Epidermal melanocyte (primary cell): ENCODE results near the gene CORIN.
A peak's percentile ranks its signal among the peaks of the same experiment; 100 is the strongest.
"Not testable (repeated sequence)": the region's sequence is repeated elsewhere in the genome, so short reads cannot be mapped to it uniquely, and the experiment has no call there.

Experiments used
- DNase-seq: peaks from one replicate; pipeline ENCODE4 v3.0.0; 2011; ENCODE audit warnings: low spot score; ENCODE audit not compliant: insufficient read length

CORIN gene

GRCh38 chr4:47692691-47693090, 145.2 kb downstream of the CORIN start:
- no peak for DNase-seq

- not testable (repeated sequence) for DNase-seq
These were observed 146.0 kb downstream of the CORIN start for GRCh38 chr4:47691757-47692383.

DNA sequence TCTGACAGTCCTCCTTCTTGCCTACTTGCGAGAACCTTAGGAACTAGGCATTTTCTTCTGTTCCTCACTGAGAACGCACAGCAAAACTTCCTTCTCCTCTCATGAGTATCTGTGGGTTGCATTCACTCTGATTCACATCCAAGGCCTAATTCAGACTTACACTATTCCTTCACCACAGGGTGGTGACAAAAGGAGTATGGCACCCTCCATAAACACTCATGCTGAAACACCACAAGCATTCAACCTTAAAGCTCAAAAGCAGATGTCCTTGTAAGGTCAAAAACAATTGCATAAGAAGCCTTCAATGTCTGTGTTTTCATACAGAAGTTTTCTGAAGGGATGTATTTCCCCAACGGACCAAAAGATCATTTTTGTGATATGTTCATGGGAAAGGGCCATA, 147.3 kb downstream of the CORIN start:
- no peak for DNase-seq

GRCh38 chr4:47686294-47686872, 151.5 kb downstream of the CORIN start:
- DNase-seq: peak; percentile 37

GRCh38 chr4:47675806-47676205, 162.1 kb downstream of the CORIN start:
- no peak for DNase-seq

DNA sequence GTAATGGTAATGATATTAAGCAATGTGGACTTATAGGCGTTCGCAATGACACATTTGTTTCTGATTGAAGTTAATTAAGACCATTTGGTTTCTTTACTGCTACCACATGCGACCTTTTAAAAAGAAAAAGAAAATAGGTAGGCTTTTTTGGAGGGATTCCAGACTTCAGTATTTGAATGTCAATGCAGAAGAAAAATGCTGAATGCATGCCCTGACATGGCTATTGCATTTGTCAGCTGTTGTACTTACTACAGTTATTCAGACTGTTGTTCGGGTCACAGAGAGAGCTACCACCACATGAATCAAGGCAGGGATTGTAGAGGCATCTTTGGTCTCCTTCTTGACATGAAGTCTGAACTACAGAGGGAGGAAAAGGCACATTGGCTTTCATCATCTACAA, 163.7 kb downstream of the CORIN start:
- DNase-seq: no peak

DNA sequence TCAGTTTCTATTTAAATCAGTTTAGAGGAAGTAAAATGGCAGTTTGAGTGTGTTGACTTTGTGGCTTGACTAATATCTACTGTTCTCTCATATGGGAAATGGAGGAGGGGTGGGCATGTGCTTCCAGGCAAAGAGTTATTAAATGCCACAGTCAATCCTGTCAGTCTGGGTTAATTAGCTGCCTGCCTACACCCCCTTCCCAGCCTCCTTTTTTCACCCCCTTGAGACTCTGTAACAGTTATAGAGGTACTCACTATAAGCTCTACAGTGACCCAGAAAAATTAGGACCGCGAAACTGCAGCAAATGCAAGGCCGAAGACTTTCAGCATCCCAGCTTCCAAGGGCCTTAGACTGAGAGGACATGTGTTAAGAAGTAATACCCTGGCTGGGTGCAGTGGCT, 165.2 kb downstream of the CORIN start:
- DNase-seq: no peak

DNA sequence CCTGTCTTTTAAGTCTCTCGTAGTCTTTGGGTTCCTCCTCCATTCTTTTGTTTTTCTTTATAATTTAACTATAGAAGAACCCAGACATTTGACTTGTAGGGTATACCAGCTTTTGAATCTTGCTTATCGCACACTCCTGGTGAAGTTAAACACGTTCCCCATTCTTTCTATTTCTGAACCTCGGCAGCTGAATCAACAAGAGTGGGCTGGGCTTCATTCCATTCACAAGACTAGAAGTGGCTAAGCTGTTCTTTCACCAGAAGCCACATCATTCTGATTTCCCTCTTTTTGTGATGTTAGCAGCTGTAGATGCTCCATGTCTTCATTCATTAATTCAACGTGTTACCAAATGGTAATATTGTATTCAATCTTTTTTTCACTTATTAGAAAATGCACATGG, 167.9 kb downstream of the CORIN start:
- no peak for DNase-seq

- no peak for DNase-seq
These were observed 169.0 kb downstream of the CORIN start for GRCh38 chr4:47668810-47669408.

DNA sequence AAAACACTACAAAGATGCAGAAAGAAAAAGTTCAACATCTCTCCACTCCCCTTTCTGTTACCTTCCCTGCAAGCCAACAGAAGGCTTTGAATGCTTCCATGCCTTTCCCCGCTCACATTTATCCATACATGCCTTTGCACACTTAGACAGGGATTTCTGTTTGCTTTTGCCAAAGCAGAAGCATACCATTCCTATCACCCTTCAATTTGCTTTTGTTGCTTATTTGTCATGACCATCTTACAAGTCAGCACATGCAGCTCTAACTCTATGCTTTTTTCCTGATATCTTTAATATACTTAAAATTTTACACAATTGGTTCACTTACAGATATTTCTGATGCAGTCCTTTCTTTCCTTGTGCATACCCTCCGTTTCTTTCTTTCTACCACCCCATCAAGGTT, 169.6 kb downstream of the CORIN start:
- DNase-seq: no peak

DNA sequence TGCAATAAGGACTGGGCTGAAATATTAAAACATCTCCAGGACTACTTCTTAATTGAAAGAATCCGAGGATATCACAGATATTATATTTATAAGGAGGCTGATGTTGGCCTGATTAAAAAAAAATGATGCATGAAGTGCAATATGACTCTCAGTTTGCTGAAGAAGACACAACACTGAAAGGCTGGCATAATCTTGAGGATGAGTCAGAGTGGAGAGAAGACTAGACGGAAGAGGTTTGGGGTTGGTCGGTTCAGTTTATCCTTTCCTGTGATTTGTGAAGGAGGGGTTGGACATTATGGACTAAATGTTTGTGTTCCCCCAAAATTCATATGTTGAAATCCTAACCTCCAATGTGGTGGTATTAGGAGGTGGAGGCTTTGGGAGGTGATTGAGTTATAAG, 170.3 kb downstream of the CORIN start:
- no peak for DNase-seq

- no peak for DNase-seq
These were observed 173.6 kb downstream of the CORIN start for GRCh38 chr4:47664051-47664826.

DNA sequence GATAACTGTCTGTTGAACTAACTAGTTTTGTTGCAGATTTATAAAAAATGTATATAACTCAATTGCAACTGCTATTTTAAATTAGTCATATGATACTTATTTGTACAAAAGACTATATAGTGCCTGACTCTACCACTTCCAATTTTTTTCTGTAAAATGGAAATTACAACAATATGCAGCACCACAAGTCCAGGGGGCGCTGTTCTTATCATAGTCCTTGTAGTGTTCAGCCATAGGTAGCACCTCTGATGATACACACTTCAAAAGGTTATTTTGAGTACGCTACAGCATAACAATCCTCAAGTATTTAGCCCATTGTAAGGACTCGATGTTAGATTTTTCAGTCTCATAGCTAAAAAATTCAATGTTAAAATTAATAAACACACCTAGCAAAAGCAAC, 174.9 kb downstream of the CORIN start:
- no peak for DNase-seq

GRCh38 chr4:47661741-47662140, 176.1 kb downstream of the CORIN start:
- DNase-seq: no peak

DNA sequence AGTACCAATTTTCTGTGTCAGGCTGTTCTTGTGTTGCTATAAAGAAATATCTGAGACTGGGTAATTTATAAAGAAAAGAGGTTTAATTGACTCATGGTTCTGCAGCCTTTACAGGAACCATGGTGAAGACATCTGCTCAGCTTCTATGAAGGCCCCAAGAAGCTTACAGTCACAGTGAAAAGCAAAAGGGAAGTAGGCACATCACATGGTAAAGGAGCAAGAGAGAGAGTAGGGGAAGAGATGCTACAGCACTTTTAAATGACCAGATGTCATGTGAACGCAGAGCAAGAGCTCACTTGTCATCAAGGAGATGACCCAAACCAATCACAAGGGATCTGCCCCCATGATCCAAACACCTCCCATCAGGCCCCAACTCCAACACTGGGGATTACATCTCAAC, 178.5 kb downstream of the CORIN start:
- no peak for DNase-seq

GRCh38 chr4:47654972-47655693, 182.7 kb downstream of the CORIN start:
- DNase-seq: no peak

GRCh38 chr4:47652092-47652491, 185.8 kb downstream of the CORIN start:
- DNase-seq: no peak

DNA sequence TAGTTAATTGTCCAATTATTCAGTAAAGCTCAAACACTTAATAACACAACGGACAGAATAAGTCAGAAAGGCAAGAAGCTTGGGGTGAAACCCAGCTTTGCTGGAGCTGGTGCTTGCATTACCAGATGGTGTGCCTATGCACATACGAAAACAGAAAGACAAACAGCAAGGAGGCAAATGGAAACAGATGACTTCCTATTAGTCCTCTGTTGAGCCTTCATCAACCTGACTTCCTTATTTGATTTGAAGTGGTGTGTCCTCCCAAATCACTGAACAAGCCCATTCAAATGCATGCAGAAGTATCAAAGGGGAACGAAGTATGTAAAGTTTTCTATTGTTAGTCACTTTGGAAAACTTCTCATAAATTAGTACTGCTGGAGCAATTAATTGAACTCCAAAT, 186.6 kb downstream of the CORIN start:
- DNase-seq: no peak

DNA sequence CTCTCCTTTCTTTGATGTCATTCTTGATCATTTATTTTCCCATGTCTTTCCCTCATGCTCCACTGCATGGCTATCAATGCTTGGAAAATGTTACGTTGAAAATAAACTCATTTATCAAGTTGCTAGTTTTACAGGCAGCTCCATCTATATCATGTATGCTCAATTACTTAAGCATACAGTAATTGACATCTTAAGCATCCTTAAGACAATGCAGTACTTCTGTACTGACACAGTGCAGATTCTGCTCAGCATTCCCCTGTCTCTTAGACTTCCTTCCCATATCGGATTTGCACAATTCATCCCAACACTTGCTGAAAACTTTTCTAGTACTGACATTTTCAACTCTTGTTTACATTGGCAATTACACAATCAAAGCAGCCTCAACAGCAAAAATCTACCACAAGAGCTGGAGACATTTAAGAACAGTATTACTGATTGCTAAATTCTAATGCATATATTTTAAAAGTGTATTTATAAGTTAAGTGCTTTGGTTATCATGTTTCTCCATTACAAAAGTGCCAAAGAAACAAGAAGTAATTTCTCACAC, 187.2 kb downstream of the CORIN start:
- no peak for DNase-seq

DNA sequence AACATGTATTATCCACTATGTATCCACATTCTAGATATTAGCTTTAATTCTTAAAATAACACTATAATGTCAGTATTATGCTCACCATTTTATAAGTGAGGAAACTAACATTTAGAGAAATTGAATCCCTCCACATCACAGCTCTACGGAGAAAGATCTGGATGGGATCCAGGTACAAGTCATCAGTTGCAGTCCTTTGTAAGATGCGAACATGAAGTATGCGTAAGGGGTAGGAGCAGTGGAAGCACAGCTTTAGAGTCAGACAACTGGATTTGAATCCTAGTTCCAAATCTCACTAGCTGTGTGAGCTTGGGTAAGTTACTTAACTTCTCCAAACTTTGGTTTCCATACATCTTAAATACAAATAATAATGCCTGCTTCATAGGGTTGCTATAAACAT, 190.3 kb downstream of the CORIN start:
- DNase-seq: no peak

GRCh38 chr4:47647029-47647428, 190.8 kb downstream of the CORIN start:
- DNase-seq: no peak
